Right lobe of liver (tissue), 4 donors: Measurements from ENCODE around the gene KRTAP10-9.

ENCODE experiments used
- CTCF ChIP-seq, 4 donors: fragments of 200-600 bp in 3 of 4; fragments of 450-650 bp in 1 of 4; IDR thresholded peaks; one replicate each; pipeline versions ENCODE4 v1.5.1 to v1.8.0; 2016 to 2022; ENCODE audit warnings: antibody characterized with exemption in 4 of 4, mild to moderate bottlenecking in 2 of 4
- POLR2A ChIP-seq: fragments of 450-650 bp; IDR thresholded peaks from one replicate; pipeline ENCODE4 v1.6.1; 2017; ENCODE audit warnings: antibody characterized with exemption, mild to moderate bottlenecking
- donor health status: DM: no; HTN: no; CAD: no.
- donor health status: DM: no; HTN: no; CAD: no.
- donor health status: DM: no; HTN: yes; CAD: no.

GRCh38 chr21:44667612-44668011 is 40.7 kb downstream of the KRTAP10-9 start:
- TF ChIP-seq CTCF (IDR thresholded peaks at IDR 0.05), result no peak
- TF ChIP-seq POLR2A, result no peak
